NCI-H2227 (cell line): ENCODE data around the gene LHFPL2.

Source experiments
- DNase-seq: peaks from one replicate; lab custom pipeline; 2025; ENCODE audit not compliant: unreplicated experiment; lab: John Stamatoyannopoulos, UW

LHFPL2 gene

GRCh38 chr5:78526049-78526525 lies 122.5 kb downstream of the LHFPL2 start:
- DNase-seq: no peak

- no peak for DNase-seq
Measured at GRCh38 chr5:78523314-78524193, 125.0 kb downstream of the LHFPL2 start.

DNA sequence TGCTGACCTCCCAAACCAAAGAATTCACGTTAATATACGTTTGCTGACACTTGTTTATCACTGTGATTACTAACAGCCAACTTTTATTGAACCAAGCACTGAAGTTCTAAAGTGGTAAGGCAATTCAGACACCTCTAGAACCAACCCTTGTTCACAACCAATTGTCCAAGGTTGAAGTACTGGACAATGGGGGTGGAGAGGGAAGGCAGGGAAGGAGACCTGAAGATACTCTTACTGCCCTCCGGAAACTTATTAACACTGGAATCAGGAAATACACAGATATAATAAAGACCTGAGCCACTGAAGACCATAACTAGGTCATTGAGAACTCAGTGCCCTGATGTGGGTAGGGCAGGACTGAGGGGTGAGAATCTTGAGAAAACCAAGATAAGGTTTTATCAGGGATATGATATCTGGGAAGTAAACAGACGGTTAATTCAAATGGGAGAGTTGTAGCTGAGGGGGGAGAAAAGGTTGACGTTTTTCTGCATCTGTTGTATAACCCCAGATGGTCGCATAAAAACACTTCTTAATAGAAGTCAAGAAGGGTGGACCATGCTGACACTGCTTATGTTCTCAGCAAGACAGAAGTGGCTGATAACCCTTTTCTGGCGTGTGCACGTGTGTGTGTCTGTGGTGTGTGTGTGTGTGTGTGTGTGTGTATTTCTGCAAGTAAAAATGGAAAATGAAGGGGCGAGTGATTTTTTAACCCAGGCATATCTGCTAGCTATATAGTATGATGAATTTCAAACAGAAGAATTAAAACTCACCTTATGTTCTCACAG lies 125.9 kb downstream of the LHFPL2 start:
- no peak for DNase-seq

DNA sequence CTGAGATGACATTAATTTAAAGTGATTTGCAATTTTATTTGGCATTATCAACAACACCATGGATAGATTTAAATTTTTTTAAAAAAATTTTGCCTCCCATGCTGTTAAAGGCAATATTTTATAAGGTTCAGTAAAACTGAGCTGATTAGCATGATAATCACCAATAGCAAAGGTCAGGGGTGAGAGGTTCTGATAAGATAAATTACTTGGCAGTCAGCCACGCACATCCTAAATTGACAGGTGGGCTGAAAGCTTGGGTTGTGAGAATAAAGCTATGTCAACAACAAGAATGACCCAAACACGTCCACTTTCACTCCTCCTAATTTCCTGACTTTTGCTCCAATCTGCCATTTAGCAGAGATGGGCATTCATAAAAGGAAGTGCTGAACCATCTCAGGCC lies 127.1 kb downstream of the LHFPL2 start:
- DNase-seq: no peak

DNA sequence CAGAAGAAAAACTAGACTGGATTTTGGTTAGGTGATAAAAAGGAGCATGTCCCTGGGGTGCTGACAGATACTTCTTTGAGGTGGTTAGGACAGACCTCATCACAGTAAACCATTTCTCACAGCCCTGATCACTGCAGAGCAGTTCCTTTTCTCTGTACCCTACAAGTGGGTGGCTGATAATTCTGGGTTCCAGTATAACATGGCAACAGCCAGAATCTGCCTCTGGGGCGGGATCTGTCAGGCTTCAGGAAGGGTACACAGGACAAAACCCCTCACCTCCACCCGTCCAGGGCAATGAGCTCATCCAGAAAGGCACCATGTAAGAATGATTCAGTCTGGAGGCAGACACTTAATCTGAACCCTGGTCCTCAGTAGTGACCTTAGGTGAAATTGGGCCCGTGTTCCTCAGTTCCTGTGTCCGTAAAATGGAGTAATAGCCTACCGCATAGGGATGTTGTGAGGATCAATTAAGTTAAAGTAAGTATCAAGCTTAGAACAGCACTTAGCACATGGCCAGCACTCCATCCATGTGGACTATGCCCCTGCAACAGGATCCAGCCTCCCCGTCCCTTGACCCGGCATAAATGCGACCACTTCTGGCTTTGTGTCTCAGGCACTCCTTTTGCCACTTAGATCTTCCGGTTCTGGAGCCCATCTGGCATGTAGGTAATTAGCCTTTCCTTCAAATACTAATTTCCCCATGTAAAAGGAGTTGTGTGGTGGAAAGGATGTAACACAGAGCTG lies 129.2 kb downstream of the LHFPL2 start:
- DNase-seq: no peak

- DNase-seq: no peak
Measured at GRCh38 chr5:78518365-78519197, 130.0 kb downstream of the LHFPL2 start.

DNA sequence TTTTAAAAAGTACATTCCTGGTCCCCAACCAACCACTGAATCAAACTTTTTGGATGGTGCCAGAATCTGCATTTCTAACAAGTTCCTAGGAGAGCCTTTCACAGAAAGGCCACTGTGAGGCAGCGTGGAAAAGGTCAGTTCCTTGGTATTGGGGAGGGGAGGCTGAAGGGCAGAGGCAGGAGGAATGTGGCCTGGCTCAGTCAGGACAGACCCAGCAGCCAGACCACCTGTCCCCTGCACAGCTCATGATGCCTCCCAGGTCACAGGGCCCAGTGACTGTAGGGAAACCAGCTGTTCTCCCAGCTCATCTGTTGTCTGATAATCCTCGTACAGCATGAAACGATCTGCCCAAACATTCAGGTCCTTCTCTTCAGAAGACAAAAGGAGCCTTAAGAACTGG lies 132.9 kb downstream of the LHFPL2 start:
- no peak for DNase-seq

DNA sequence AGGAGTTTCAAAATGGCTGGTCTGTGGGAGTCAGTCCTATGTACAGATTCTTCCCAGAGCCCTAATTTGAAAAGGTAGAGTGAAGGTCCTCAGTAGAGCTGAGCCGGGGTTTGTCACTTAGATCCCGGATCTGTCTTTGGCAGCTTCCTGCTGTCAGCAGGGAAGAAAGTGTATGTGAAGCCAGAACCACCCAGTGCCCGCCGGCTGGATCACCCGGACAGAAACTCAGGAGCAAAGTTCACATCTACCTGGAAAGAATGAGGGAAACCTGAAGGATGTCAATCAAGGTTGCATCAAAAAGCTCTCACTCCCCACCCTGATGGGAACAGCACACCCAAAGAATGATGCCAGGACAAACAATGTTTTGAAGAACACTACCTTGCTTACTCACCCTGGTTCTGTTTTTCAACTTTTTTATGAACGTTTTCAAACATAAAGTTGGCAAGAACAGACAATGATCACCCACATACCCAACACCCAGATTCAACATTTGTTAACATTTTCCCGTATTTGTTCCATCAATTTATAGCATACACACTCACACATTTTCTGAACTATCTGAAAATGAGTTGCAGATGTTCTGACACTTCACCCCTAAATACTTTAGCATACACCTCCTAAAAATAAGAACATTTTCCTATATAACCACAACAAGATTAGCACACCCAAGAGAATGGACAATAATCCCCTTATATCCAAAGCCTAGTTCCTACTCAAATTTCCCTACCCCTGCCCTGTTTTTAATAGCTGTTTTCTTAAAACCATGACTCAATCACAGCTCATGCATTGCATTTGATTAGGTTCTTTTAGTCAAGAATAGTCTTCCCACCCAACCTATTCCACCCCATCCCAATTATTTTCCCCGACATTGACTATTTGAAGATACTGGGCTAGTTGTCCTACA lies 133.9 kb downstream of the LHFPL2 start:
- DNase-seq: no peak

DNA sequence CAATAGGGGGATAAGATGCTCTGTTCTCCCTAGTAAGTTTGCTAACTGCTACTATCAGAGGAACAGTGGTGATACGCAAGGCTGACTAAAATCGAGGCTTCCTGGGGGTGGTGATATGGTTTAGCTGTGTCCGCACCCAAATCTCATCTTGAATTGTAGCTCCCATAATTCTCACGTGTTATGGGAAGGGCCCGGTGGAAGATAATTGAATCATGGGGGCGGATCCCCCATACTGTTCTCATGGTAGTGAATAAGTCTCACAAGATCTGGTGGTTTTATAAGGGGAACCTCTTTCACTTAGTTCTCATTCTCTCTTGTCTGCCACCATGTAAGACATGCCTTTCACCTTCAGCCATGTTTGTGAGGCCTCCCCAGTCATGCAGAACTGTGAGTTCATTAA lies 135.1 kb downstream of the LHFPL2 start:
- no peak for DNase-seq

DNA sequence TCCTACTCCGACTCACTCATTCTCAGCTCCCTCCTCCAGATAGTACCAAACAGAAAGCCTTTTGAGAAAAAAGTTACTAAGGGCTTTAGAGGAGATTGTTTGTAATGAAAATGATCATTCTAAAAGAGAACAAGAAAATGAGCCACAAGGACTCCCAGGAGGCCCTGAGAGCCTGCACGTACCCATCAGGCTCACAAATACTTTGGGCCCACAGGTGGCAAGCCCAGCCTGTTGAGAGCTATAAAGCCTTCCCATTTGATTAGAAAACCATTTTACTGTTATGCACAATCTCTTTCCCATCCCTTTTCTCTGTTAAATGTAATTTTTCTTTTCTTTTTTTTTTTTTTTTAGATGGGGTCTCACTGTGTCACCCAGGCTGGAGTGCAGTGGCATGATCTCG lies 136.1 kb downstream of the LHFPL2 start:
- no peak for DNase-seq

DNA sequence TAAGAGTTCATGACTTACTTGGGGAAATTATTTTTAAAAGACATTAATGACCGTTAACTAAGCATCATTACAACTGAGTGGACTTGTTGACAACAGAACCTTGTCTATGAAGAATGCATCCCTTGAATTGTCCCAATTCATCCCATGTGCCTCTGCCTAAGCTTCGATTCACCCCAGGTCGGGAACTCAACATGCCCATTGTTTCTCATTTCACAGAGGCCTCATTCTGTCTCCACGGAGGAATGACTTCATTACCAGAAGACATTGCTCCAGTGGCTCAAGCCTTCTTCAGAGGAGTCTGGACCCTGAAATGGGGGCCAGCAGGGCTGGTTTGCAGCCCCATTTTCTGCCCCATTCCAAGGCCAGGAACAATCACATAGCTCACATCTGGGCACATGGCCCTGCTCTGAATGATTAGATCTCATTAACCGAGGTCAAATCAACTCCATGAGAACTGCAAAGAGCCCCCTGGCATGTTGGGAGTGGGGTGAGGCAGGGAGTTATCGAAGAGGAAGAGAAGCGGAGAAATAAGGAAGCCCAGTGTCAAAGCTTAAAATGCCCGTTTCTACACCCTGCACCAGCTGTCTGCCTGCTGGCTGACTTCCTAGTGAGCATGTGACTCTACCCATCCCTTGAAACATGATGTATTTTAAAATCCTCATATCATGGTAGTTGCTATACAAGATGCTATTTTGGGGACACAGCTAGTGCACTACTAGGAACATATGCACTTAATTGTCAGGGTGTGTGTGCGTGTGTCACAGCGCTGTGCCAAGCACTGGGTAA lies 137.3 kb downstream of the LHFPL2 start:
- no peak for DNase-seq

GRCh38 chr5:78509884-78510769 lies 138.4 kb downstream of the LHFPL2 start:
- peak; percentile 16 for DNase-seq

GRCh38 chr5:78509145-78509865 lies 139.3 kb downstream of the LHFPL2 start:
- DNase-seq: no peak

DNA sequence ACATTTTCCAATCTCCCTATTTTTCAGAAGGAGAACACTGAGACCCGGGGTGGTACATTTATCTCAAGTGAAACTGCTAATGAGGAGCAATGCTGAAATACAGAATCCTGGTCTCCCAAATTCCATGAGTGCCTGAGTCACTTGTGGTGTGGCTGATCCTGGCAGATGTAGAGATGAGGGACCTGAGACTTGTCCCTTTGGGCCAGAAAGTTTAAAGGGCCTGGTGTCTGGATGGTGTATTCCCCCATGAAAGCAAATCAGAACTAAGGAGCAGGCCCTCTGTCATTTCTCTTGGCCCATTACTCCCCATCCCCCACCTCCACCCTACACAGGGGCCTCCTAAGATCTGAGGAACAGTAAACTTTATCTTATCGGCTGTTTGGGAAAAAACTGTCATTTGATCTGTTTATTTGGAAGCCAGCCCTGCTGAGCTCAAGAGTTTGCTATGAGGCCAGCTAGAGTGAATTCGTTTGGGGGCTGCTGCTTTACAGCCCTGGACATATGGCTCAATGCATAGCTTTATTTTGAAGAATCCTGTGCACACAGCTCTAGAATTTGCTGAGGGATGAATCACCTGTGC lies 140.3 kb downstream of the LHFPL2 start:
- DNase-seq: no peak

DNA sequence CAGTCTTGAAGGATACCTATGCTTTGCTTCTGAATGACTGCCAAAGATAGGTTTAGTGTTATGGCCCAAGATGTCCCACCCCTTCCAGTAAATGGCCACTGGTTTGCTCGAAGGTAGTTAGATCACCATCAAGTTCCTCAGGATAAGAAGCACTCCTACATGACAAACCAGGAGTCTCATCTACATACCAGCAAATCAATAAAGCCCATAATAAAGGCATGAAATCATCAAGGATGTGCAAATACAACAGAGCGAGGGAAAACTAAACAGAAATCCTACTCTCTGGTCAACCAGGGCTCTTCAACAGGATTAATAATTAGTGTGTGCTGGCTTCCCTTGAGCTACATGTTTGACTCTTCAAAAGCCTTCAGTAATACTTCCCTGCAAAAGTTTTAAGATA lies 141.0 kb downstream of the LHFPL2 start:
- no peak for DNase-seq

- DNase-seq: no peak
Measured at GRCh38 chr5:78506261-78507024, 142.1 kb downstream of the LHFPL2 start.
